Tibial artery (tissue), 4 donors: ENCODE results near the gene BHLHE41.

ENCODE experiments used
- DNase-seq, 2 donors: peaks; one replicate each; pipeline ENCODE4 v3.0.0-alpha.2; 2019
- H3K27ac ChIP-seq, 2 donors: fragments of 200-600 bp; sonication (generic) in 1 of 2; 1 replicate in 1 of 2; 2 replicates in 1 of 2; pipeline ENCODE4 v1.5.1; 2018 to 2019; ENCODE audit warnings: mild to moderate bottlenecking in 1 of 2
- H3K27me3 ChIP-seq, 2 donors: fragments of 200-600 bp; sonication (generic) in 1 of 2; one replicate each; pipeline versions ENCODE4 v1.5.1 to v1.6.0; 2016 to 2019
- H3K36me3 ChIP-seq, 3 donors: fragments of 200-600 bp; sonication (generic) in 2 of 3; one replicate each; pipeline ENCODE4 v1.5.1; 2016 to 2019; ENCODE audit warnings: mild to moderate bottlenecking in 2 of 3
- H3K4me1 ChIP-seq, 4 donors: fragments of 200-600 bp; sonication (generic) in 2 of 4; 1 replicate in 3 of 4; 2 replicates in 1 of 4; pipeline ENCODE4 v1.5.1; 2016 to 2019
- H3K4me3 ChIP-seq, 2 donors: fragments of 200-600 bp; sonication (generic) in 1 of 2; 1 replicate in 1 of 2; 2 replicates in 1 of 2; pipeline ENCODE4 v1.5.1; 2018 to 2019; ENCODE audit warnings: mild to moderate bottlenecking in 2 of 2
- H3K9me3 ChIP-seq, 3 donors: fragments of 200-600 bp; sonication (generic) in 1 of 3; one replicate each; pipeline ENCODE4 v1.5.1; 2016 to 2019
- intact Hi-C: fragments of 100-400 bp; cut with DNase I; formaldehyde crosslinking; loops from one replicate; pipeline ENCODE4 v1.15.0; 2023; ENCODE audit warnings: low total_unique reads
- TF ChIP-seq, protein P1 (sequence below), 2 experiments: fragments of 200-600 bp in 1 of 2; fragments of 450-650 bp in 1 of 2; IDR thresholded peaks; one replicate each; pipeline ENCODE4 v1.5.1; 2017 to 2019; ENCODE audit warnings: antibody characterized with exemption in 2 of 2, mild to moderate bottlenecking in 1 of 2, moderate library complexity in 1 of 2

The BHLHE41 gene

DNA sequence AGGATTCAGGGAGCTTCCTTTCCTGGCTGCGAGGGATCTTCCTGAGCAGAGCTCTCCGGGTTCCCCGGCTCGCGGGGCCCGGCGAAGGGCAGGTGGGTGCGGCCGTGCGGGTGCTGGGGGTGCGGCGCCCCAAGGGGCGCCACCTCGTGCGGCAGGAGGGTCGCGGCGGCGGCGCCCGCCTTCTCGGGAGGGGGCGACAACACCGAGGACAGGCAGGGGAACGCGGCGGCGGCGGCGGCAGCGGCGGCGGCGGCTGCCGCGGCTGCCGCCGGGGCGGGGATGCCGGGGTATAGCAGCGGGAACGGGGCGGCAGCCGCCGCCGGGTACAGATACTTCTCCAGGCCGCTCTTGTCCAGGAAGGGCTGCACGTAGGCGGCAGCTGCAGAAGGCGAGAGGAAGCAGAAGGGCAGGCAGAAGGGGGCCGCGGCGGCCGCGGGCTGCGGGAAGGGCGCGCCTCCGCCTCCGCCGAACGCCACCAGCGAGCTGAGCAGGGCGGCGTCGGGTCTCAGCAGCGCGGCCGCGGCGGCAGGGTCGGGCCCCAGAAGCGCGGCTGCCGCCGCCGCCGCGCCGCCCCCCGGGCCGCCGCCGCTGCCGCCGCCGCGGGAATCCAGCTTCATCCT, 2.7 kb downstream of the BHLHE41 start:
- TF ChIP-seq, protein P1, sequence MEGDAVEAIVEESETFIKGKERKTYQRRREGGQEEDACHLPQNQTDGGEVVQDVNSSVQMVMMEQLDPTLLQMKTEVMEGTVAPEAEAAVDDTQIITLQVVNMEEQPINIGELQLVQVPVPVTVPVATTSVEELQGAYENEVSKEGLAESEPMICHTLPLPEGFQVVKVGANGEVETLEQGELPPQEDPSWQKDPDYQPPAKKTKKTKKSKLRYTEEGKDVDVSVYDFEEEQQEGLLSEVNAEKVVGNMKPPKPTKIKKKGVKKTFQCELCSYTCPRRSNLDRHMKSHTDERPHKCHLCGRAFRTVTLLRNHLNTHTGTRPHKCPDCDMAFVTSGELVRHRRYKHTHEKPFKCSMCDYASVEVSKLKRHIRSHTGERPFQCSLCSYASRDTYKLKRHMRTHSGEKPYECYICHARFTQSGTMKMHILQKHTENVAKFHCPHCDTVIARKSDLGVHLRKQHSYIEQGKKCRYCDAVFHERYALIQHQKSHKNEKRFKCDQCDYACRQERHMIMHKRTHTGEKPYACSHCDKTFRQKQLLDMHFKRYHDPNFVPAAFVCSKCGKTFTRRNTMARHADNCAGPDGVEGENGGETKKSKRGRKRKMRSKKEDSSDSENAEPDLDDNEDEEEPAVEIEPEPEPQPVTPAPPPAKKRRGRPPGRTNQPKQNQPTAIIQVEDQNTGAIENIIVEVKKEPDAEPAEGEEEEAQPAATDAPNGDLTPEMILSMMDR (IDR thresholded peaks at IDR 0.05): no peak
- no peaks in the 10 kb centered on the region for H3K27me3 ChIP-seq
- no peaks in the 10 kb centered on the region for H3K36me3 ChIP-seq
- peak overlapping the region; percentile 68 to 72 for H3K4me3 ChIP-seq
- peak; percentile 34 to 68 for DNase-seq
- H3K4me1 ChIP-seq: peaks cover 0 to 43% (median 14%) of the 10 kb centered on the region in 4 donors
- peak overlapping the region; percentile 96 to 99 for H3K27ac ChIP-seq
- intact Hi-C loops: loop anchor here (5.0 to 10.0 kb wide), 2 partner anchors 150 to 167 kb away; partner anchors contain the start of gene RASSF8
- H3K9me3 ChIP-seq: no peaks in the 10 kb centered on the region

DNA sequence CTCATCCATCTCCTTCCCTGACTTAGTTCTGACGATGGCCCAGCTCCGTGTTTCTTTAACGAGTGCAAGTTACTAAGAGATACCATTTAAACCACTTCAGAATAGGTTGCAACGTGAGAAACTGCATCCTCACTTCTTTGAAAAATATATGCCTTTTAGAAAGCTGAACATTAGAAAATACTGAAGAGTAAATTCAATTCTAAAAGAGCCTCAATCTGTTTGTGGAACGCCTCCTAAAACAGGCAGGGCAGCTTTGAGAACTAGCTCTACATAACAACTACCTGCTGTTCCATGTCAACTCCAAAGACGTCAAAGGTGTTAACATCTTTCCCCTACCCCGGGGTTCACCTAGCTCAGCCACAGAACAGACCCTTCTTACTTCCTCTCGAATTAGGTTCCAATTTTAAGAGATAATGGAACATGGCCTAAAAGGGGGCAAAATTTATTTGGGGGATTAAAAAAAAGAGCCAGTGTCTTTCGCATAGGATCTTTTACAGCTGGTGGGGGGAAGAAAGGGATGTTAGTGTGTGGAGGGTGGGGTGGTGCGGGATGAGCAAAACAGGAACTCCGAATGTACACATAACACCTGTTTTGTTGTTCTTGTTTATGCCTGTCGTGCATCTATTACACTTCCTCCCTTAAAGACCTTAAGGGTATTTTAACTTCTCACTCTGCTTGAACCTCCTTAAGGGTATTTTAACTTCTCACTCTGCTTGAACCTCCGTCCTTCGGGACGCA, 3.3 kb downstream of the BHLHE41 start:
- H3K9me3 ChIP-seq: no peaks in the 10 kb centered on the region
- peak overlapping the region; percentile 96 to 99 for H3K27ac ChIP-seq
- H3K27me3 ChIP-seq: no peaks in the 10 kb centered on the region
- TF ChIP-seq, protein P1 (IDR thresholded peaks at IDR 0.05): no peak
- DNase-seq: no peak
- H3K4me3 ChIP-seq: peak overlapping the region; percentile 68 to 72
- H3K4me1 ChIP-seq: peaks cover 0 to 45% (median 14%) of the 10 kb centered on the region in 4 donors
- no peaks in the 10 kb centered on the region for H3K36me3 ChIP-seq
- intact Hi-C loops: loop anchor here (5.0 to 10.0 kb wide), 2 partner anchors 151 to 167 kb away; partner anchors contain the start of gene RASSF8

DNA sequence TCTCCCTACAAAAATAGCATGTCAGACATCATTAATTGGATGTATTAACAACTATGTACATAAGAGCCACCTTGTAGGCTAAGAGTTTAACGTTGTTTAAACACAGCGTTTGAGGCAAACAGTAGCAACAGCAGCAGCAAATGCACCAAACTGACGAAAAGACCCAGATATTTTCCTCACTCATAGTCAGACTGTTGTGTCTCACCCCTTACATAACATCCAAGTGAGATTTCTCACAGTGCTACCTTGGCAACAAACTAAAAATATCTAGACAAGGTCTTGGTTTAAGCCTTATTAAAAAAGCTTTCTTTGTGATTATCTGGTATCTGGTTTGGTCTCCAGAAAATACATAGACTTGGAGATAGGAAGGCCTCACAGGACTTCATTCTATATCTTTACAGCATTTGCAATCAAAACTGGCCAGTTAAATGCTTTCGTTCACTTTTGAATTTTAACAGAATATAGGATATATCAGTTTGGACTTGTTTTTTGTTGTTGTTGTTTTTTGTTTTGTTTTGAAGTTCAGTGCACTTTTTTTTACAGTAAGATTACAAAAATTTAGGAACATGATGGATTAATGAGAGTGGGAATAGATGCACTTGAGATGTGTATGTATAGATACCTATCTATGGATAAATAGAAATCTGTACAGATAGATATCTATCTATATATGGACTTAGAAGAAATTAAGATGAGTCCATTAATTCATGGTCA, 4.1 kb downstream of the BHLHE41 start:
- no peak for DNase-seq
- Histone ChIP-seq H3K4me1 (peaks cover 0 to 50% (median 14%) of the 10 kb centered on the region in 4 donors), H3K4me3 (peak overlapping the region in 1 of 2 donors; percentile 68), H3K27me3 (no peaks in the 10 kb centered on the region), H3K9me3 (no peaks in the 10 kb centered on the region), H3K27ac (peak overlapping the region; percentile 96 to 99), H3K36me3 (no peaks in the 10 kb centered on the region)
- TF ChIP-seq, protein P1 (IDR thresholded peaks at IDR 0.05): no peak
- intact Hi-C loops: loop anchor here (5.0 to 10.0 kb wide), 2 partner anchors 152 to 166 kb away; partner anchors contain the start of gene RASSF8

DNA sequence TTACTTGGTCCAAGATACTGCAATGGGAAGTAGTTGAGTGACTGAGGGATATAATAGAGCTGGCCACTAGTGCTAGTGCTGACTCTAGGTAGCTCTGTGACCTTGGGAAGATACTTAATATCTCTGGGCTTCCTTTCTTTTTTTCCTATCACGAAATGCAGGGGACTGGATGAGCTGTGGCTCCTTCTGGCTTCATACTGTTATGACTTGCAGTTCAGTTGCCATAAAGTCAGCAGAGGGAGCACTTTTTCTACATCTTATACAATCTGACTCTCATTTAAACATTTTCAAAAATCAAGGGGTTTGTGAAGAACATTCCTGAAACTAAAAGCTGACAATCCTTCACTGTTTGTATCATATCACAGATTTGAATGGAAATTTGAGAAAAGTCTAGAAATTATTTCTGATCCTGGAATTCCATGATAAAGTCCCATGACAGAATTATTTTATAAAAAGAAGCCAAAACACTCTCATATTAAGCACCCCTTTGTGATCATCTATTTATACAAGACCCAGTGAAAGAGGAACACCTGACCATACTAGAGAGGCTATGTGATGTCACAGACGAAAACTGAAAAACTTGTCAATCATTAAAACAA, 5.3 kb downstream of the BHLHE41 start:
- intact Hi-C loops: loop anchor here (10.0 kb wide), 1 partner anchor 405 kb away; no protein-coding TSS in a partner anchor
- Histone ChIP-seq H3K4me1 (peaks cover 0 to 63% (median 16%) of the 10 kb centered on the region in 4 donors), H3K27ac (peak overlapping the region; percentile 96 to 99), H3K4me3 (no peak overlapping the region), H3K27me3 (no peaks in the 10 kb centered on the region), H3K36me3 (no peaks in the 10 kb centered on the region), H3K9me3 (no peaks in the 10 kb centered on the region)
- DNase-seq: no peak
- TF ChIP-seq, protein P1 (IDR thresholded peaks at IDR 0.05): peak; percentile 54 to 59

DNA sequence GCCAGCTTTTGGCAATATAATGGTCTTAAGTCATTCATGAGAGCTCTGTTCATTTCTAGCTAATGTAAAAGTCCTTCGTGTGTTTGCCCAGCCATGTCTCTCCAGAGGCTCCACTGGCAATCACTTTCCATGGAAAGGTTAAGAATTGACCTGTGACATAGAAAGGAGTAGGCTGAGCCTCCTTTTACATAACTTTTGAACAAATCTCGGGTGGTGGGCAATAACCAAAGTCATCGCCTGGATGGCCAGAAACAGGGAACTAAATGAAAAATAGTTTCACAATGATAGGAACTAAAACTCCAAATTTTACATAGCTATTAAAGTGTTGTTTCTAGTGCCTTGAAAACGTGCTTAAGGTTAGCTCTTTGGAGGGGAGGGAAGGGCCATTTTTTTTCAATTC, 6.5 kb downstream of the BHLHE41 start:
- Histone ChIP-seq H3K27me3 (no peaks in the 10 kb centered on the region), H3K4me3 (no peak overlapping the region), H3K9me3 (no peaks in the 10 kb centered on the region), H3K27ac (peak overlapping the region; percentile 7 to 99), H3K4me1 (peaks cover 0 to 62% (median 12%) of the 10 kb centered on the region in 4 donors), H3K36me3 (no peaks in the 10 kb centered on the region)
- TF ChIP-seq, protein P1 (IDR thresholded peaks at IDR 0.05): no peak
- DNase-seq: no peak
- intact Hi-C loops: loop anchor here (10.0 kb wide), 1 partner anchor 406 kb away; no protein-coding TSS in a partner anchor
